H7 (cell line): ENCODE data around the gene NOP10. TPM values are rescaled to one million over a fixed set of nuclear protein-coding genes. Genes with fewer than 3 reads are reported as not detected.
"Not testable (repeated sequence)": the region's sequence is repeated elsewhere in the genome, so short reads cannot be mapped to it uniquely, and the experiment has no call there.

Source experiments
- DNase-seq: peaks from one replicate; pipeline ENCODE4 v3.0.0; 2012
- H3K27me3 ChIP-seq: 2 replicates; pipeline ENCODE4 v1.6.0; 2011; ENCODE audit warnings: mild to moderate bottlenecking, low read length; ENCODE audit not compliant: control insufficient read depth, insufficient read depth
- H3K36me3 ChIP-seq: replicated peaks from 2 replicates; pipeline ENCODE4 v1.5.1; 2011; ENCODE audit warnings: low read length; ENCODE audit not compliant: control insufficient read depth, insufficient read depth
- H3K4me3 ChIP-seq: 2 replicates; pipeline ENCODE4 v1.5.1; 2011; ENCODE audit warnings: low read depth, mild to moderate bottlenecking, control low read depth, low read length, moderate library complexity; ENCODE audit not compliant: insufficient read depth
- total RNA-seq: library from RNA; depleted of rRNA; stranded (reverse); fragments of >200 nt; shearing (Covaris generic); gene quantifications from 2 replicates; pipeline ENCODE4 v1.2.3, GENCODE V29; 2014; rRNA removed

NOP10 gene
- 273 and 339 TPM in 2 replicates for total RNA-seq

DNA sequence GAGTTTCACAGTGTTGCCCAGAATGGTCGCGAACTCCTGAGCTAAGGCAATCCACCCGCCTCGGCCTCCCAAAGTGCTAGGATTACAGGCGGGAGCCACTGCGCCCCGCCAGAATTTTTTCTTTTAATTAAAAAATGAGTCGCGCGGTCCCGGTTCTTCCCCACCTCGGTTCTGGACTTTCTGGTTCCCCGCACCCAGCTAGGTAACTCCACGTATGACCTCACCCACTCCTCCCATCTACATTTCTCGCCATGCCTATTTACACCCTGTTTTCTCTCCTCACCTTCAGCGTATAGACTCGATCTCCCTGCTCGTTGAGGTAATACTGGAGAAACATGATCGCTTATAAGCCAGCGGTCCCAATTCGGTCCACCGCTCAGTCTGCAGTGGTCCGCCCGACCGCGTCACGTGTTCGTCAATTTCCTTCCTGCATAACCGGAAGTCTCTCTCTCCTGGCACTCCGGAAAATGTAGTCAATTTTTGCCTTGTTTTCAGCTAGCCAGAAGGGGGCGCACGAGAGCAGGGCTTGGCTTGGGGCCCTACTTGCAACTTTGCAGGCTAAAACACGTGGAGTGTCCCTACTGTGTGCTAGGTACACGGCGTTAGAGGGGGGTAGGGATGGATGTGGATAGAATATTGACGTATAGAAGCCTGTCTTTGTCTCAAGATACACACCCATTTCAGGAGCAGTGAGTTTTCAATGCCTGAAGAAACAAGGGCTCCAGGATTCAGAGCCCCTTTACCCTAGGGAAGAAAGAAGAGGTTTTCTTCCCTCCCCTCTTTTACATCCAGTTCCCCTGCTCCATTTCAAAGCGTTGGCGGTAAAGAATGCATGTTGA, at the start of gene NOP10, which contains the start of gene NUTM1:
Gene NOP10, minus strand, starts transcription at position 400 of the 839 bp plus-strand sequence. Its CDS starts 63 bp downstream, at position 337.
Gene NUTM1, plus strand, starts transcription at position 579 of the 839 bp plus-strand sequence. CDS start 382 bp downstream, outside the sequence.
- H3K36me3 ChIP-seq: peaks cover 7% of the 10 kb centered on the region
- H3K27me3 ChIP-seq: no peaks in the 10 kb centered on the region
- H3K4me3 ChIP-seq: peak within 1 kb of the TSS; percentile 67
- peak; percentile 72 for DNase-seq

DNA sequence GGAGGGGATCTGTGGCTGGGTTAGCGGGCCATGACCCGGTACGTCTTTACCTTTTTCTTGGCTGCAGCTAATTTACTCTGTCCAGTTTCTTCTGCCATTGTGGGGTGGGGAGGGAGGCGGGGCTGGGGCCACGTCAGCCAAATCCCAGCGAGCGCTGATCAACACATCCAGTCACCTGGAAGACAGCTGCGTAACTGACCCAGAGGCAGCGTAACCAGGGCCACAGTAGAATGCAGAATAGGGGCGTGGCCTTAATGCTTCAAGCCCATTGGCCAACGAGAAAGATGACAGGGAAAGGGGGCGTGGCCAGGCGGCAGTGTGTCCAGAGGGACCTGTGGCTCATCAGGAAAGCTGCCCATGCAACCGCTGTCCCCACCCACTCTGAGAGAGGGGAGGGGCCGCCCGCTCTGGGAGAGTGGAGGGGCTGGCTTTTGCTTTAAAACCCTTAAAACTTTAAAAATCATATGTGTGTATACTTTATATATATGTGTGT, 46.7 kb upstream of the NOP10 start:
- H3K36me3 ChIP-seq, H3K4me3 ChIP-seq, H3K27me3 ChIP-seq, DNase-seq: not testable (repeated sequence)

- H3K4me3 ChIP-seq, DNase-seq, H3K36me3 ChIP-seq, H3K27me3 ChIP-seq: not testable (repeated sequence)
Observed at GRCh38 chr15:34381829-34382521, 39.0 kb upstream of the NOP10 start.

- H3K27me3 ChIP-seq, DNase-seq, H3K36me3 ChIP-seq, H3K4me3 ChIP-seq: not testable (repeated sequence)
Observed at GRCh38 chr15:34380491-34380890, 37.6 kb upstream of the NOP10 start.

GRCh38 chr15:34376856-34377255, 33.9 kb upstream of the NOP10 start:
- H3K27me3 ChIP-seq: no peaks in the 10 kb centered on the region
- DNase-seq: no peak
- H3K36me3 ChIP-seq: no peaks in the 10 kb centered on the region
- H3K4me3 ChIP-seq: no peak overlapping the region

- not testable (repeated sequence) for DNase-seq, H3K27me3 ChIP-seq, H3K4me3 ChIP-seq, H3K36me3 ChIP-seq
Observed at GRCh38 chr15:34375541-34375940, 32.6 kb upstream of the NOP10 start.

DNA sequence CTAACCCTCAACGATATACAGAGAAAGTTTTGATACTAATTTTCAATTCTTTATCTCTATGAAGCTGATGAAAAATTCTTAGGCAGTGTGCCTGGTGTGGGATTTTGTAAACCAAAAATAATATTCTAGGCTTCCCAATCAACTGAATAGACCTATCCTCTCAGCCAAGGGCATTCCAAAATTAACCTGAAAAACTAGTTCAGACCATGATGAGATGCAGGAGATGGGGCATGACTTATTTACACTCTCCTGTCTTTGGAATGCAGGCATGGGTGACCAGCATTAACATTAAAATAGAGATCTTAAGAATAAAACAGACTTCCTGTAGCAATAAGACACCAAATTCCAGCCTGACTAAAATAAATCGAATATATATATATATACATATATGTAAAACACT, 31.9 kb upstream of the NOP10 start:
- Histone ChIP-seq H3K36me3 (no peaks in the 10 kb centered on the region), H3K4me3 (no peak overlapping the region), H3K27me3 (no peaks in the 10 kb centered on the region)
- DNase-seq: no peak

GRCh38 chr15:34373951-34374350, 31.0 kb upstream of the NOP10 start:
- no peaks in the 10 kb centered on the region for H3K27me3 ChIP-seq
- no peak for DNase-seq
- no peak overlapping the region for H3K4me3 ChIP-seq
- H3K36me3 ChIP-seq: no peaks in the 10 kb centered on the region

DNA sequence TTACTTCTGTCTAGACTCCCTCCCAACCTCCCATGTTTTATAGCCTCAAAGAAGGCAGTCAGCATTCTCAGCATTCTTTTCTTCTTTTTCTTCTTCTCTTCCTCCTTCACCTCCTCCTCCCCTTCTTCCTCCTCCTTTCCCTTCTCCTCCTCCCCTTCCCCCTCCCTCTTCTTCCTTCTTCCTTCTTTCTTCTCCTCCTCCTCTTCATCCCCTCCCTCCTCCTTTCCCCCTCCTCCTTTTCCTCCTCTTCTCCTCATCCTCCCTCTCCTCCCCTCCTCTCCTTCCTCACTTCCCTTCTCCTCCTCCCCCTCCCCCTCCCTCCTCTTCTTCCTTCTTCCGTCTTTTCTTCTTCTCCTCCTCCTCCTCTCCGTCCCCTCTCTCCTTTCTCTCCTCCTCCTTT, 27.7 kb upstream of the NOP10 start:
- H3K27me3 ChIP-seq: no peaks in the 10 kb centered on the region
- no peak for DNase-seq
- H3K4me3 ChIP-seq: no peak overlapping the region
- no peaks in the 10 kb centered on the region for H3K36me3 ChIP-seq

DNA sequence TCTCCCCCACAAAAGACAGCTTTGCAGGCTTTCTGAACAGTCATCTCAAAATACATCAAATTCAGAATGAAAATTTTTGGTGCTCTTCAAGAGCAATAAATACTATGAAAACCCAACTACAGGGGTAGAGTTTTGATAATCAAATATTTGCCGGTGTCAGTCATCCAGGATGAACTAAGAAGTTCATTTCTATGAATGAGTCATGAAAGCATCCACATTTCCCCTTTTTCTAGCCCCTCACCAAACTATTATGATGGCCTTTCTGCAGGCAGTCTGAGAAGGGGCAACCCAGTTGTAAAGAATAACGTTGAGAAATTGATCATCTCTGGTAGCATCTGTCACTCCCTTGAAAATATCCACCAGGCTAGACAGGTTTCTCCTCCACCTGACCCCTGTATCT, 27.2 kb upstream of the NOP10 start:
- DNase-seq: no peak
- Histone ChIP-seq H3K27me3 (no peaks in the 10 kb centered on the region), H3K36me3 (no peaks in the 10 kb centered on the region; the same call in 1 of the 2 replicates), H3K4me3 (no peak overlapping the region)

DNA sequence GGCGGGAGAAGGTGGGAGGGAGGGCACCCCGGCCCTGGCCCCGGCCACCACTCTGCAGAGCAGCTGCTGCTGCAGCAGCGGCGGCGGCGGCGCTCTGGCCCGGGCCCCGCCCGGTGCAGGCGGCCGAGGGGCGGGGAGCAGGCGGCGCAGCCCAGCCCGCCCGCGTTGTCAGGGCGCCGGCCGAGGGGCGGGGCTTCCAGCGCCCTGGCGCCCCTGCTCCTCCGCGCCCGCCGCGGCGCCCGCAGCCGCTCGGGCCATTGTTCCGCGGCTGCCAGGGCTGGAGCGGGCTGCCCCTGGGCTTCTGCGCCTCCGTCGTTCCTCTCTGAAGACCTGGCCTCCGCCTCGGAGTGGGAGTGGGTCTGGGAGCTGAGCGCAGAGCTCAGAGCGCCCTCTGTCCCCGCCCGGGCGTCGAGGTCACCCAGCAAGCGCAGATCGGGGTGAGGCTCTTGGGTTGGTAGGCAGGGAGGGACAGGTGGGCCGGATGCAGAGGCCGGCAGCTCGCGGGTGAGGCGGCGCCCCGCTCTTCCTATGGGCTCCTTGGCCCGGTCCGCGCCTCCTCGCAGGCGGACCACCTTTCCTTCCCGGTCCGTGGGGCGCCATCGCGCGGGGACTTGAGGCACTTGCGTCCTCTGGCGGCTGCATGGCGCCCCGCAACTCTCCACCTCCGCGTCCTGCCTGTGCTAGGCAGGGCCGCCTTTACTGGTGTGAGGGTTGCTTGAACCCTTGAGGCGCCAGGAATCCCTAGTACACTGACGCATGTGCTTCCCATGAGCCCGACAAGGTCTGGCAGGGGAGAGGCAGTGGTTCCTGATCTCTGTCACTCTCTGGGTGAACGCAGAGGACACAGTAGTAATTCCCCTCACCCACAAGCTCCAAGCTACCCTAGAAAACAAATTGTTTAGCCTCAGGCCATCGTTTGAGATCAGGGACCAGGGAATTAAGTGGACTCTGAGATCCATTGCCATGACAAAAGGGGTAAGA, 24.5 kb upstream of the NOP10 start, which contains the start of gene LPCAT4:
Gene LPCAT4, minus strand, starts transcription at position 96 of the 981 bp plus-strand sequence. CDS start 96 bp downstream, outside the sequence.
- Histone ChIP-seq H3K4me3 (peak within 1 kb of the TSS; percentile 90), H3K36me3 (peaks cover 10% of the 10 kb centered on the region), H3K27me3 (no peaks in the 10 kb centered on the region)
- DNase-seq: peak; percentile 98

DNA sequence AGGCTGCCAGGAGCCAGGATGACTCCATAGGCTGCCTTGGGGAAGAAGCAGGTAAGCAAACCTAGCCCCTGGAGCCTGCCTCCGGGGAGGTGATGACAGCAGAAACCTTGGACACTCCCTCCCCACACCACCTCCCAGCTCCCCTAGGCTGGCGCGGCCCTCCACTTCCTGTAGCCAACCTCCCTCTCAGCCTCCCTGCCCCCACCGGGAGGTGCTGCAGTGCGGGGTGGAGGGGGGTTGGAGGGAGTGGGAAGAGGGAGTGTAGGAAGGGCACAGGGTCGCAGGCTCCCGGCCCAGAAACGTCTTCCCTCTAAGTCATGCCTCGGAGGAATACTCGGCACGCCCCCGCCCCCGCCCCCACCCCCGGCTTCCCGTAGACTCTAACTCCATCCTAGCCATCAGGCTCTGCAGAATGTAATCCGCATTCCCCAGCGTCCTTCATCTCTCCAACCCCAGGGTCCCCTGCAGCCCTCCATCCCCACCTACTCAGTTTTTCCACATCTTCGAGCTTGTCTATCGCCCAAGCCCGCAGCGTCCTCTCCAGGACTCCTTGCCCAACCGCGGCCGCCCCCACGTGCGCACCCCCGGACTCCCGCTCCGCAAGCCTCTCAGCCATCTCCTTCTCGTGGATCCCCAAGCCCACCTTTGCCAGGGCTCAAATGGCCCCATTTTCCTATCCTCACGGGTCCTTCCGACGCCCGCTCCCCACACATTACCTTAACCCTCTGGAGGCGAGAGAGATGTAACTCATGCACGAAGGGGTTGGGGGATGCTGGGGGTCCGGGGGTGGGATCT, 23.5 kb upstream of the NOP10 start:
- DNase-seq: peak; percentile 92
- Histone ChIP-seq H3K36me3 (peaks cover 10% of the 10 kb centered on the region), H3K4me3 (peak overlapping the region; percentile 81), H3K27me3 (no peaks in the 10 kb centered on the region)

GRCh38 chr15:34365836-34366235, 22.9 kb upstream of the NOP10 start:
- no peaks in the 10 kb centered on the region for H3K27me3 ChIP-seq
- H3K36me3 ChIP-seq: peaks cover 12% of the 10 kb centered on the region
- no peak for DNase-seq
- peak overlapping the region; percentile 81 for H3K4me3 ChIP-seq
